Glutamatergic neuron (in vitro differentiated cells): ENCODE results near the gene DOP1A. TPM values are rescaled to one million over a fixed set of nuclear protein-coding genes. Genes with fewer than 3 reads are reported as not detected.

Experiments used
- DNase-seq: peaks from one replicate; pipeline ENCODE4 v3.0.0; 2022
- H3K27ac Mint-ChIP-seq: one replicate; pipeline ENCODE4 v1.8.0; 2020; ENCODE audit warnings: mild to moderate bottlenecking, mixed read lengths, inconsistent platforms; ENCODE audit not compliant: unreplicated experiment
- H3K27me3 Mint-ChIP-seq: one replicate; pipeline ENCODE4 v1.8.0; 2020; ENCODE audit warnings: mild to moderate bottlenecking, moderate library complexity, mixed read lengths, inconsistent platforms; ENCODE audit not compliant: unreplicated experiment
- H3K36me3 Mint-ChIP-seq: one replicate; pipeline ENCODE4 v1.8.0; 2020; ENCODE audit warnings: mild to moderate bottlenecking, mixed read lengths, inconsistent platforms; ENCODE audit not compliant: unreplicated experiment
- H3K4me1 Mint-ChIP-seq: one replicate; pipeline ENCODE4 v1.8.0; 2020; ENCODE audit warnings: mild to moderate bottlenecking, low read depth, mixed read lengths, inconsistent platforms; ENCODE audit not compliant: unreplicated experiment
- H3K4me3 Mint-ChIP-seq: one replicate; pipeline ENCODE4 v1.8.0; 2020; ENCODE audit warnings: mild to moderate bottlenecking, mixed read lengths, inconsistent platforms; ENCODE audit not compliant: unreplicated experiment
- H3K9me3 Mint-ChIP-seq: one replicate; pipeline ENCODE4 v1.8.0; 2020; ENCODE audit warnings: mild to moderate bottlenecking, moderate library complexity, mixed read lengths, inconsistent platforms; ENCODE audit not compliant: unreplicated experiment
- CTCF ChIP-seq: fragments of 200-600 bp; sonication (generic); IDR thresholded peaks from one replicate; pipeline ENCODE4 v1.5.0; 2021; ENCODE audit not compliant: partially characterized antibody, unreplicated experiment
- total RNA-seq: library from RNA; stranded (reverse); fragmentation: NEBNext Ultra II Directional; extraction: Animal tissue kit (Norgen Biotek cat#: 25700); gene quantifications from one replicate; pipeline ENCODE4 v1.2.1, GENCODE V29; 2021; ENCODE audit not compliant: unreplicated experiment

Gene DOP1A
- total RNA-seq, 1 donor from 2014 or later, result 40.8 TPM

- H3K4me3 Mint-ChIP-seq, result no peak overlapping the region
- TF ChIP-seq CTCF, result no peak
These were observed 5.3 kb downstream of the DOP1A start for GRCh38 chr6:83072726-83073125.

GRCh38 chr6:83073615-83074014 is 6.1 kb downstream of the DOP1A start:
- H3K4me1 Mint-ChIP-seq, result peaks cover 7% of the 10 kb centered on the region
- H3K36me3 Mint-ChIP-seq, result no peaks in the 10 kb centered on the region
- TF ChIP-seq CTCF, result no peak
- H3K4me3 Mint-ChIP-seq, result no peak overlapping the region
- H3K27ac Mint-ChIP-seq, result no peak overlapping the region
- no peaks in the 10 kb centered on the region for H3K27me3 Mint-ChIP-seq
- no peaks in the 10 kb centered on the region for H3K9me3 Mint-ChIP-seq
- DNase-seq, result no peak

More at GRCh38 chr6:83072726-83073125, 5.3 kb downstream of the DOP1A start:
- peaks cover 4% of the 10 kb centered on the region for H3K27me3 Mint-ChIP-seq
- peaks cover 2% of the 10 kb centered on the region for H3K9me3 Mint-ChIP-seq
- H3K36me3 Mint-ChIP-seq, result no peaks in the 10 kb centered on the region
- no peak for DNase-seq
- H3K27ac Mint-ChIP-seq, result no peak overlapping the region
- H3K4me1 Mint-ChIP-seq, result peaks cover 8% of the 10 kb centered on the region

- DNase-seq, result no peak
- no peaks in the 10 kb centered on the region for H3K27me3 Mint-ChIP-seq
- no peak for TF ChIP-seq CTCF
- H3K9me3 Mint-ChIP-seq, result no peaks in the 10 kb centered on the region
- no peak overlapping the region for H3K27ac Mint-ChIP-seq
- no peaks in the 10 kb centered on the region for H3K36me3 Mint-ChIP-seq
- no peaks in the 10 kb centered on the region for H3K4me1 Mint-ChIP-seq
- H3K4me3 Mint-ChIP-seq, result no peak overlapping the region
These were observed 16.0 kb downstream of the DOP1A start for GRCh38 chr6:83083476-83083875.

- no peak for DNase-seq
- H3K4me1 Mint-ChIP-seq, result no peaks in the 10 kb centered on the region
- no peaks in the 10 kb centered on the region for H3K36me3 Mint-ChIP-seq
- H3K27ac Mint-ChIP-seq, result no peak overlapping the region
- no peaks in the 10 kb centered on the region for H3K9me3 Mint-ChIP-seq
- TF ChIP-seq CTCF, result no peak
- H3K4me3 Mint-ChIP-seq, result no peak overlapping the region
- H3K27me3 Mint-ChIP-seq, result no peaks in the 10 kb centered on the region
These were observed 19.3 kb downstream of the DOP1A start for GRCh38 chr6:83086751-83087150.

GRCh38 chr6:83092756-83093399 is 25.4 kb downstream of the DOP1A start:
- Mint-ChIP-seq H3K27me3 (no peaks in the 10 kb centered on the region), H3K4me3 (no peak overlapping the region), H3K9me3 (no peaks in the 10 kb centered on the region), H3K36me3 (no peaks in the 10 kb centered on the region), H3K27ac (no peak overlapping the region), H3K4me1 (no peaks in the 10 kb centered on the region)
- DNase-seq, result no peak
- TF ChIP-seq CTCF, result no peak
